DMS114 treated with DMSO at 0.1 percent for 48 hours (cell line): ENCODE data around the gene CELA2A.
"Not testable (repeated sequence)": the region's sequence is repeated elsewhere in the genome, so short reads cannot be mapped to it uniquely, and the experiment has no call there.

Experiments
- DNase-seq: peaks from one replicate; lab custom pipeline; 2025; ENCODE audit not compliant: unreplicated experiment; lab: John Stamatoyannopoulos, UW

CELA2A gene

GRCh38 chr1:15444468-15445389, 11.8 kb upstream of the CELA2A start:
- DNase-seq, result no peak

GRCh38 chr1:15445390-15446122, 11.0 kb upstream of the CELA2A start:
- no peak for DNase-seq

GRCh38 chr1:15446212-15446611, 10.3 kb upstream of the CELA2A start:
- no peak for DNase-seq

GRCh38 chr1:15448877-15449462, 7.6 kb upstream of the CELA2A start:
- DNase-seq, result no peak

GRCh38 chr1:15449567-15449966, 7.0 kb upstream of the CELA2A start:
- DNase-seq, result no peak

- no peak for DNase-seq
Measured at GRCh38 chr1:15451014-15451722, 5.4 kb upstream of the CELA2A start.

GRCh38 chr1:15452216-15452615, 4.3 kb upstream of the CELA2A start:
- no peak for DNase-seq

- DNase-seq, result no peak
Measured at GRCh38 chr1:15452866-15453571, 3.5 kb upstream of the CELA2A start.

- DNase-seq, result no peak
Measured at GRCh38 chr1:15453734-15454133, 2.8 kb upstream of the CELA2A start.

- DNase-seq, result no peak
Measured at GRCh38 chr1:15454256-15454655, 2.3 kb upstream of the CELA2A start.

- DNase-seq, result no peak
Measured at GRCh38 chr1:15455522-15455921, 1.0 kb upstream of the CELA2A start.

- no peak for DNase-seq
Measured at GRCh38 chr1:15457585-15457984, 1.1 kb downstream of the CELA2A start.

- not testable (repeated sequence) for DNase-seq
Measured at GRCh38 chr1:15458388-15458787, 1.9 kb downstream of the CELA2A start.

- DNase-seq, result no peak
Measured at GRCh38 chr1:15459771-15460707, 3.5 kb downstream of the CELA2A start.

- DNase-seq, result no peak
Measured at GRCh38 chr1:15460708-15461095, 4.2 kb downstream of the CELA2A start.

GRCh38 chr1:15463064-15463800, 6.7 kb downstream of the CELA2A start:
- not testable (repeated sequence) for DNase-seq

- DNase-seq, result not testable (repeated sequence)
Measured at GRCh38 chr1:15463926-15464322, 7.4 kb downstream of the CELA2A start.

- no peak for DNase-seq
Measured at GRCh38 chr1:15465674-15466073, 9.1 kb downstream of the CELA2A start.
